ENCODE results near the gene LYZL1. TPM values are rescaled to one million over a fixed set of nuclear protein-coding genes. Genes with fewer than 3 reads are reported as not detected.

The LYZL1 gene
- total and polyA plus RNA-seq, 2 of the 8 experiments (the other 6 are each of a cell fraction or from before 2014, with no cell fraction given) = not detected

- TF ChIP-seq RFX5 (IDR thresholded peaks at IDR 0.05; ENCODE audit: borderline replicate concordance, low read depth, low read length) (no peak), RNF2 (IDR thresholded peaks at IDR 0.05; ENCODE audit: borderline replicate concordance, low read depth, low read length, missing control alignments, poor library complexity, severe bottlenecking) (no peak), TEAD4 (IDR thresholded peaks at IDR 0.05; ENCODE audit: low read depth, low read length) (peak; percentile 86), MAX (IDR thresholded peaks at IDR 0.05) (0 out of 2 replicates have a peak, but pooled peaks have one; percentile 16), MAFK (IDR thresholded peaks at IDR 0.05; ENCODE audit: low read depth, low read length) (no peak), TAF1 (IDR thresholded peaks at IDR 0.05; ENCODE audit: low read depth, low read length) (no peak), EZH2 (IDR thresholded peaks at IDR 0.05; ENCODE audit: low read depth, low read length, severe bottlenecking) (no peak)
Observed at GRCh38 chr10:29239569-29240472, 49.0 kb upstream of the LYZL1 start (continued).

Data from H1 (cell line).